ENCODE data around the gene ABCC10.
A peak's percentile ranks its signal among the peaks of the same experiment; 100 is the strongest.

ABCC10 gene

DNA sequence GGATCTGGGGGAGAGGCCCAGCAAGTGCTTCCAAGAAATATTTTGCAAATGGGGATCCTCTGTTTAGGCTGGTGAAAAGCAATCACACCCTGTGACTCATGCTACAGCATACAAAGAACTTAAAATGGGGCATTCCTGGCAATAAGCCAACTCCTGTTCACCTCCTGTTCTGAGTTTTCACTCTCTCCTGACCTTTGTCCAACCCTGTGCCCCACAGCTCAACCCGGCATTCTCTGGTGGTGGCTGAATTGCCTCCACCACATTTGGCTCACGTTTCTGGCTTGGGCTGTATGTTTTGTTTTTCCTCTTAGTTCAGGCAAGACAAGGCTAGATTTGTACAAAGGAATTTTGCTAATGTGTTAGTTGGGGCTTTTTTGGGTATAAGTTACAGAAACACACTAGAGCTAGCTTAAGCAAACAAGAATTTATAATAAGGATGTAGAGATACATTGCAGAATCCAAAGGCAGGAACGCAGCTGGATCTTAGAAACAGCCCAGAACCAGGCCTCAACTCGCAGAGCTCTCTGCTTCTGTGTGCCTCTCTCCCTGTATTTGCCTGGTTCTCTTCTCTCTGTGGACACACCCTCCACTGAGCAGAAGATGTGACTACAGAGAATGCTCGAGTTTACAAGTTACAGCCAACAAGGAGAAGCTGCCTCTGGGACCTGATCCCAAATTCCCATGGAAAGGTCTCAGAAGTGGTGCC is 9.4 kb downstream of the ABCC10 start:
- TF ChIP-seq, protein P1, sequence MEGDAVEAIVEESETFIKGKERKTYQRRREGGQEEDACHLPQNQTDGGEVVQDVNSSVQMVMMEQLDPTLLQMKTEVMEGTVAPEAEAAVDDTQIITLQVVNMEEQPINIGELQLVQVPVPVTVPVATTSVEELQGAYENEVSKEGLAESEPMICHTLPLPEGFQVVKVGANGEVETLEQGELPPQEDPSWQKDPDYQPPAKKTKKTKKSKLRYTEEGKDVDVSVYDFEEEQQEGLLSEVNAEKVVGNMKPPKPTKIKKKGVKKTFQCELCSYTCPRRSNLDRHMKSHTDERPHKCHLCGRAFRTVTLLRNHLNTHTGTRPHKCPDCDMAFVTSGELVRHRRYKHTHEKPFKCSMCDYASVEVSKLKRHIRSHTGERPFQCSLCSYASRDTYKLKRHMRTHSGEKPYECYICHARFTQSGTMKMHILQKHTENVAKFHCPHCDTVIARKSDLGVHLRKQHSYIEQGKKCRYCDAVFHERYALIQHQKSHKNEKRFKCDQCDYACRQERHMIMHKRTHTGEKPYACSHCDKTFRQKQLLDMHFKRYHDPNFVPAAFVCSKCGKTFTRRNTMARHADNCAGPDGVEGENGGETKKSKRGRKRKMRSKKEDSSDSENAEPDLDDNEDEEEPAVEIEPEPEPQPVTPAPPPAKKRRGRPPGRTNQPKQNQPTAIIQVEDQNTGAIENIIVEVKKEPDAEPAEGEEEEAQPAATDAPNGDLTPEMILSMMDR (IDR thresholded peaks at IDR 0.05) = no peak
- Mint-ChIP-seq H3K9me3 (no peaks in the 10 kb centered on the region), H3K27me3 (ENCODE audit: low read depth, poor library complexity) (peaks cover 3% of the 10 kb centered on the region), H3K4me3 (peak overlapping the region; percentile 23), H3K27ac (peak overlapping the region; percentile 98), H3K4me1 (peaks cover 26% of the 10 kb centered on the region), H3K36me3 (ENCODE audit: low read depth) (peaks cover 10% of the 10 kb centered on the region)
- DNase-seq = no peak

DNA sequence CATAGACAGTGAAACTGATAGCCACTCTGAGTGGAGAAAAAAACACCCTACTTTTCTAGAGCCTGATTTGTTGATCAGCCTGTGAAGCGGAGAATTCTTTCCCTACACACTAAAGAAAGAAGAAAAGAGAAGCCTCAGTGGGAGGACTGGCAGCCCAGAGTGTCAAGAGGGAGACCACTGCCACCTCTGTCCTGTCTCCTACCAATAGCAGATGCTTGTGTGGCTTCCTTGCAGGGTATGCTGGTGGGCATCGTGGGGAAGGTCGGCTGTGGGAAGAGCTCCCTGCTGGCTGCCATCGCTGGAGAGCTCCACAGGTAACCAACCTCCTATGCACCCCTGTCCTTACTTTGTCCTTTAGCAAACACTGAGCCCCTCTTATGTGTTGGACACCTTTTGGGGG is 10.4 kb downstream of the ABCC10 start:
- Mint-ChIP-seq H3K9me3 (no peaks in the 10 kb centered on the region), H3K4me3 (no peak overlapping the region), H3K27me3 (ENCODE audit: low read depth, poor library complexity) (peaks cover 3% of the 10 kb centered on the region), H3K4me1 (peaks cover 26% of the 10 kb centered on the region), H3K27ac (peak overlapping the region; percentile 98), H3K36me3 (ENCODE audit: low read depth) (peaks cover 5% of the 10 kb centered on the region)
- DNase-seq = no peak
- TF ChIP-seq, protein P1 (IDR thresholded peaks at IDR 0.05) = no peak

DNA sequence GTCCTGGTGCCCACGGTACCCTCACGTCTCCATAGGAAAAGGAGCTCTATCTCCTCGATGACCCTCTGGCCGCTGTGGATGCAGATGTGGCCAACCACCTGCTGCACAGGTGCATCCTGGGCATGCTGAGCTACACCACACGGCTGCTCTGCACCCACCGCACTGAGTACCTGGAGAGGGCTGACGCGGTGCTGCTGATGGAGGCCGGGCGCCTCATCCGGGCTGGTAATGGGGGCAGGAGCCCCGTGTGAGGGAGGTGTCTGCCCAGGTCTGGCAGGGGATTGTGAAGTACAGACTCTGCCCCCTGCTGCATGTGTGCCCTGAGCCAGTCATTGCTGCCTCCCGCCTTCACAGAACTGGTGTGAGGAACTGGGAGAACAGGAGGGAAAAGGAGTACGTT is 15.6 kb downstream of the ABCC10 start:
- Mint-ChIP-seq H3K27me3 (ENCODE audit: low read depth, poor library complexity) (peaks cover 4% of the 10 kb centered on the region), H3K27ac (no peak overlapping the region), H3K9me3 (no peaks in the 10 kb centered on the region), H3K4me1 (peaks cover 7% of the 10 kb centered on the region), H3K4me3 (no peak overlapping the region), H3K36me3 (ENCODE audit: low read depth) (peaks cover 15% of the 10 kb centered on the region)
- no peak for DNase-seq
- TF ChIP-seq, protein P1 (IDR thresholded peaks at IDR 0.05) = no peak

DNA sequence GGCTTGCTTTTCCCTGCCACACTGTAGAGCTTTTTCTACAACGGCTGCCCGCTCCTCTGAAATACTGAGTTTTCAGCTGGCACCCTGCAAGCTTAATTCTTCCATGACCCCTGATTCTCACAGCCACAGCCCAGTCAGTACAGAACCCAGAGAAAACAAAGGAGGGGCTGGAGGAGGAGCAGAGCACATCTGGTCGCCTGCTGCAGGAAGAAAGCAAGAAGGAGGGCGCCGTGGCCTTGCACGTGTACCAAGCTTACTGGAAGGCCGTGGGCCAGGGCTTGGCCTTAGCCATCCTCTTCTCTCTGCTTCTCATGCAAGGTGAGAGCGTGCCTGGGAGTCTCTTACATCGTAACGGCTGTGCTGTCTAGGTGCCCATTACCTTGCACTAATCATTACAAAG is 16.7 kb downstream of the ABCC10 start:
- Mint-ChIP-seq H3K4me1 (peaks cover 5% of the 10 kb centered on the region), H3K36me3 (ENCODE audit: low read depth) (peaks cover 15% of the 10 kb centered on the region), H3K27ac (peak overlapping the region; percentile 54), H3K4me3 (no peak overlapping the region), H3K9me3 (no peaks in the 10 kb centered on the region), H3K27me3 (ENCODE audit: low read depth, poor library complexity) (peaks cover 4% of the 10 kb centered on the region)
- TF ChIP-seq, protein P1 (IDR thresholded peaks at IDR 0.05) = no peak
- no peak for DNase-seq

DNA sequence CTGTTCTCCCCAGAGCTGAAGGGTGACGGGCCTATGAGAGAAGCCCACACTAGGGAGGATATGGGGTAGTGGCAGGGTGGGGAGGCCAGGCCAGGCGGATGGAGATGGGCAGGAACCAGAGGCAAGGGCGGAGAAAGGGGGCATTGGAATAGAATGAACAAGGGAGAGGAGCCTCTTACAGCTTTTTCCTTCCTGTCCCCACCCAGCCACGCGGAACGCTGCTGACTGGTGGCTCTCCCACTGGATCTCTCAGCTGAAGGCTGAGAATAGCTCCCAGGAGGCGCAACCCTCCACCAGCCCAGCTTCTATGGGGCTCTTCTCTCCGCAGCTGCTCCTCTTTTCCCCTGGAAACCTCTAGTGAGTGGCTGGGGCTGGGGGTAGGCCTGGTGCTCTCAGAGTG is 17.2 kb downstream of the ABCC10 start:
- H3K27me3 Mint-ChIP-seq (ENCODE audit: low read depth, poor library complexity) = peaks cover 4% of the 10 kb centered on the region
- peak overlapping the region; percentile 54 for H3K27ac Mint-ChIP-seq
- TF ChIP-seq, protein P1 (IDR thresholded peaks at IDR 0.05) = no peak
- H3K4me1 Mint-ChIP-seq = peaks cover 5% of the 10 kb centered on the region
- no peak overlapping the region for H3K4me3 Mint-ChIP-seq
- no peaks in the 10 kb centered on the region for H3K9me3 Mint-ChIP-seq
- peaks cover 15% of the 10 kb centered on the region for H3K36me3 Mint-ChIP-seq (ENCODE audit: low read depth)
- no peak for DNase-seq

DNA sequence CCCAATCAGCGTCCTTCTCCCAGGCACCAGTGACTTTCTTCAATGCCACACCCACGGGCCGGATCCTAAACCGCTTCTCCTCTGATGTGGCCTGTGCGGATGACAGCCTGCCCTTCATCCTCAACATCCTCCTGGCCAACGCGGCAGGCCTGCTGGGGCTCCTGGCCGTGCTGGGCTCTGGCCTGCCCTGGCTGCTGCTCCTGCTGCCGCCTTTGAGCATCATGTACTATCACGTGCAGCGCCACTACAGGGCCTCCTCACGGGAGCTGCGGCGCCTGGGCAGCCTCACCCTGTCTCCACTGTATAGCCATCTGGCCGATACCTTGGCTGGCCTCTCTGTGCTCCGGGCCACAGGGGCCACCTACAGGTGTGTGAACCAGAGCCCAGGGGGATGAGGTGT is 18.2 kb downstream of the ABCC10 start:
- Mint-ChIP-seq H3K4me3 (no peak overlapping the region), H3K27me3 (ENCODE audit: low read depth, poor library complexity) (peaks cover 4% of the 10 kb centered on the region), H3K9me3 (no peaks in the 10 kb centered on the region), H3K27ac (peak overlapping the region; percentile 59), H3K4me1 (peaks cover 5% of the 10 kb centered on the region), H3K36me3 (ENCODE audit: low read depth) (peaks cover 15% of the 10 kb centered on the region)
- DNase-seq = no peak
- TF ChIP-seq, protein P1 (IDR thresholded peaks at IDR 0.05) = no peak
